Gastrocnemius medialis (tissue), 4 donors: ENCODE results near the gene GLI3. TPM values are rescaled to one million over a fixed set of nuclear protein-coding genes. Genes with fewer than 3 reads are reported as not detected.
A peak's percentile ranks its signal among the peaks of the same experiment; 100 is the strongest.

ENCODE experiments used
- ATAC-seq, 2 donors: fragments of 150-250 bp; one replicate each; pipeline ENCODE4 v1.9.1; 2016
- DNase-seq, 2 donors: peaks; one replicate each; pipeline ENCODE4 v3.0.0-alpha.2; 2019
- H3K27ac ChIP-seq, 4 donors: fragments of 200-600 bp; sonication (generic); 1 replicate in 1 of 4; 2 replicates in 3 of 4; pipeline ENCODE4 v1.5.1; 2016 to 2018; ENCODE audit warnings: mild to moderate bottlenecking in 2 of 4, moderate library complexity in 1 of 4
- H3K27me3 ChIP-seq, 3 donors: fragments of 200-600 bp; sonication (generic) in 2 of 3; 1 replicate in 1 of 3; 2 replicates in 2 of 3; pipeline versions ENCODE4 v1.5.1 to v1.6.0; 2016 to 2019; ENCODE audit warnings: mild to moderate bottlenecking in 1 of 3, moderate library complexity in 1 of 3
- H3K36me3 ChIP-seq, 2 donors: fragments of 200-600 bp; sonication (generic) in 1 of 2; one replicate each; pipeline ENCODE4 v1.5.1; 2017 to 2018
- H3K4me1 ChIP-seq, 2 donors: fragments of 200-600 bp; sonication (generic) in 1 of 2; one replicate each; pipeline ENCODE4 v1.5.1; 2016 to 2017; ENCODE audit warnings: mild to moderate bottlenecking in 2 of 2
- H3K4me3 ChIP-seq, 4 donors: fragments of 200-600 bp; sonication (generic) in 3 of 4; 1 replicate in 1 of 4; 2 replicates in 3 of 4; pipeline ENCODE4 v1.5.1; 2016 to 2019; ENCODE audit warnings: mild to moderate bottlenecking in 2 of 4
- H3K9me3 ChIP-seq, 3 donors: fragments of 200-600 bp; sonication (generic) in 2 of 3; 1 replicate in 1 of 3; 2 replicates in 2 of 3; pipeline ENCODE4 v1.5.1; 2016 to 2019
- CTCF ChIP-seq, 5 experiments: fragments of 450-650 bp in 3 of 5; fragments of 200-600 bp in 2 of 5; sonication (generic) in 2 of 5; IDR thresholded peaks in 4 of 5; conservative IDR thresholded peaks in 1 of 5; 1 replicate in 4 of 5; 2 replicates in 1 of 5; pipeline ENCODE4 v1.5.1; 2016 to 2019; ENCODE audit warnings: antibody characterized with exemption in 5 of 5, mild to moderate bottlenecking in 3 of 5, moderate library complexity in 3 of 5
- POLR2A ChIP-seq, 2 donors: fragments of 450-650 bp; IDR thresholded peaks; one replicate each; pipeline ENCODE4 v1.6.1; 2017; ENCODE audit warnings: antibody characterized with exemption in 2 of 2, mild to moderate bottlenecking in 2 of 2, moderate library complexity in 2 of 2
- in situ Hi-C, 4 donors: fragments of 200-750 bp; cut with MboI; loops; one replicate each; pipeline versions ENCODE4 v1.15.0 to v1.8.0; 2017; ENCODE audit warnings: low sequenced_read_pairs in 4 of 4
- intact Hi-C: fragments of 100-400 bp; cut with DNase I; formaldehyde crosslinking; loops from one replicate; pipeline ENCODE4 v1.15.1; 2023; ENCODE audit warnings: low total_unique reads
- total RNA-seq, 4 donors: library from RNA; depleted of rRNA; stranded (reverse); fragments of >200 nt; gene quantifications; one replicate each; pipeline versions ENCODE4 v1.1.0 to v1.2.3, GENCODE V29; 2016

The GLI3 gene
- total RNA-seq, 4 donors from 2014 or later: 0.46 to 1.6 (median 0.81) TPM

DNA sequence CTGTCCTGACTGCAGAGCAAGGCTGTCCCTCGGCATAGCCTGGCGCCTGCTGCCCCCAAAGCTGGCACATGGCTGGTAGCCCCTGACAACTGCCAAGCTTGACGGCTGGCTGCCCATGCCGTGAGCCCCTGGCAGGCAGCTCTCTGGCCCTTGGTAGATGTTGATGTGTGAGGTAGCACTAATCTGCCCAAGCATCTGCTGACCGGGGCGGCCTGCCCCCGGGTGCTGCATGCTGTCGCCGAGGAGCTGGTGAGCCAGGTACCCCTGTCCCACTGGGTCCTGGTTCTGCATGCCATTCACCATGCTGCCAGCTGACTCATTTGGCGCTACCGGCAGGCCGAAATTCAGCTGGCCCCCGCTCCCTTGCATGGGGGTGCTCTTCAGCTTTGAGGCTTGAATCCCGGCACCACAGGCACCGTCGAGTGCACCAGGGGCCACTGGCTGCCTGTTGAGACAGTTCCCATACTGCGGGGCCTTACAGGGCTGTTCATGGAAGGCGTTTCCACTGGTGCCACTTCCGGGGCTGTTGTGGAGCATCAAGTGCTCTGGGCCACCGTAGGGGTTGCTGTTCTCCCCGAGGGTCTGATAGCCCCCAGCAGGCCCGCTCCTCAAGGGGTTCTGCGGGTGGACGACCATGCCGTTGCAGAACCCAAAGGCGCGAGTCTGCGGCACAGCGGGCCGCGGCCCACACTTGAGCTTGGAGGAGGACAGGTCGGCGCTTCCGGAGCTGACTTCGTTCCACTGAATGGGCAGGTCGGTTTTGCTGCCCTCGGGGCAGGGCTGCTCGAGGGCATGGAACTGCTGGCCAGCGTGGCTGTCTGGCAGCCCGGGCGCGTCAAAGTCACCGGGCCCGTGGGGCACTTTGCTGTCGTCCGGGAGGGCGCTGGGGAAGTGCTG is 271.9 kb downstream of the GLI3 start:
- in situ Hi-C loops (no loop called here), intact Hi-C loops (no loop called here)
- H3K27ac ChIP-seq: no peak overlapping the region
- no peaks in the 10 kb centered on the region for H3K9me3 ChIP-seq
- H3K4me1 ChIP-seq: no peaks in the 10 kb centered on the region
- ATAC-seq: no peak
- no peaks in the 10 kb centered on the region for H3K27me3 ChIP-seq
- TF ChIP-seq POLR2A (IDR thresholded peaks at IDR 0.05) (no peak), CTCF (IDR thresholded peaks at IDR 0.05 in 4 of 5, conservative IDR thresholded peaks at IDR 0.05 in 1 of 5) (no peak)
- no peak overlapping the region for H3K4me3 ChIP-seq
- DNase-seq: no peak
- no peaks in the 10 kb centered on the region for H3K36me3 ChIP-seq

DNA sequence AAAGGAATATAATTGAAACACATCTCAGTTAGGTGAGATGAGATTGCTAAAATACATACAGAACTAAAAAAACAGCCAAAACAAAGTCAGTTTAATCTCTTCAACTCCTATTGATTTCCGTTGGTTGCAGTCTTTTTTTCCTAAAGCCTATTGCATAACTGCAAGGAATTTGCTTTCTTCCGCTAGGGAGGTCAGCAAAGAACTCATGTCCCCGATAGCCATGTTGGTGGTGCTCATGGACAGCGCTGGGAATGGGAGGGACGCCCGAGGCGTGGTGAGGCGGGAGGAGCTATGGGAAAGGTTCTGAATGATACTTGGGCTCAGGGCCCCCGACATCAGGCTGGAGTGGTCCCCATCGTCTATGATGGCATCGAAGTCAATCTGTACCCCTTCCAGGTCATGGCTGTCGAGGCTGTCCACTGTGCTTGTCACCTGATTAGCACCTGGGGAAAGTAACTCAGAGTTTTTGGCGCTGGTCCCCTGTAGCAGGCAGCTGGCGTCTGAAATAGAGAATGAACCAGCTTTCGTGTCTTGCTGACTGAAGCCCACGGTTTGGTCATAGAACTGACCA is 272.7 kb downstream of the GLI3 start:
- TF ChIP-seq CTCF (IDR thresholded peaks at IDR 0.05 in 4 of 5, conservative IDR thresholded peaks at IDR 0.05 in 1 of 5): no peak
- TF ChIP-seq POLR2A (IDR thresholded peaks at IDR 0.05): no peak
- in situ Hi-C loops (no loop called here), intact Hi-C loops (no loop called here)
- no peak for ATAC-seq
- Histone ChIP-seq H3K27me3 (no peaks in the 10 kb centered on the region), H3K9me3 (no peaks in the 10 kb centered on the region), H3K36me3 (no peaks in the 10 kb centered on the region), H3K4me3 (no peak overlapping the region), H3K27ac (no peak overlapping the region), H3K4me1 (no peaks in the 10 kb centered on the region)
- no peak for DNase-seq

DNA sequence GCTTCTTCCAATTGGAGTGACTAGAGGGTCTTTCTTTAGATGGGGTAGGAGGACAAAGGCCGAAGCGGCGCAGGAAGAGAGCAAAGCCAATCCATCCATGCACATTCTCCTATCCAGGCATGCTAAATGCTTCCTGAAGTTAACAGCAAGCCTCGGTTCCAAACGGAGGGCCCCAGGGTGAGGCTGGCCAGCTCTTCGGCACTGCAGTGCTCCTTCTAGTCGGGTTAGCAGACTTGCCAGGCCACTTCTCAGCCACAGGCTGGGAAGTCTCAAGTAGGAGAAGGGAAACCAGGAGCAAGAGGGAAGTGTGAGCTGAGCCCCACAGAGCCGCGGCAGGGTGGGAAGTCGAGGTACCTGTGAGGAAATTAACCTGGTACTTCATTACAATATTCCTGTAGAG is 280.3 kb downstream of the GLI3 start:
- in situ Hi-C loops (no loop called here), intact Hi-C loops (no loop called here)
- Histone ChIP-seq H3K4me3 (no peak overlapping the region), H3K36me3 (no peaks in the 10 kb centered on the region), H3K27ac (no peak overlapping the region), H3K27me3 (no peaks in the 10 kb centered on the region), H3K9me3 (no peaks in the 10 kb centered on the region), H3K4me1 (peaks cover 17 to 25% of the 10 kb centered on the region in 2 donors)
- DNase-seq (no peak), ATAC-seq (no peak)
- TF ChIP-seq CTCF (IDR thresholded peaks at IDR 0.05 in 4 of 5, conservative IDR thresholded peaks at IDR 0.05 in 1 of 5) (no peak), POLR2A (IDR thresholded peaks at IDR 0.05) (no peak)

- Histone ChIP-seq H3K27ac (no peak overlapping the region), H3K4me3 (no peak overlapping the region), H3K4me1 (peaks cover 17 to 25% of the 10 kb centered on the region in 2 donors), H3K9me3 (no peaks in the 10 kb centered on the region), H3K27me3 (no peaks in the 10 kb centered on the region), H3K36me3 (no peaks in the 10 kb centered on the region)
- DNase-seq (peak; percentile 91 to 93), ATAC-seq (peak; percentile 97 to 98)
- in situ Hi-C loops: no loop called here
- TF ChIP-seq POLR2A (IDR thresholded peaks at IDR 0.05) (no peak), CTCF (IDR thresholded peaks at IDR 0.05 in 4 of 5, conservative IDR thresholded peaks at IDR 0.05 in 1 of 5) (no peak)
- intact Hi-C loops: no loop called here
These were observed 280.9 kb downstream of the GLI3 start for GRCh38 chr7:41955893-41956675.
